Colonic mucosa (tissue), 4 donors: ENCODE results near the gene KAZALD1. TPM values are rescaled to one million over a fixed set of nuclear protein-coding genes. Genes with fewer than 3 reads are reported as not detected.

Source experiments
- DNase-seq: peaks from one replicate; pipeline ENCODE4 v3.0.0-alpha.2; 2020
- H3K27ac ChIP-seq: fragments of 200-600 bp; one replicate; pipeline ENCODE4 v1.8.0; 2021
- H3K27me3 ChIP-seq: fragments of 200-600 bp; one replicate; pipeline ENCODE4 v1.8.0; 2021
- H3K36me3 ChIP-seq: fragments of 200-600 bp; one replicate; pipeline ENCODE4 v1.8.0; 2021
- H3K4me1 ChIP-seq: fragments of 200-600 bp; one replicate; pipeline ENCODE4 v1.8.0; 2021; ENCODE audit warnings: mild to moderate bottlenecking
- H3K4me3 ChIP-seq: fragments of 200-600 bp; one replicate; pipeline ENCODE4 v1.8.0; 2021
- H3K9ac ChIP-seq, 2 donors: one replicate each; pipeline ENCODE4 v1.7.0; 2013; ENCODE audit warnings: control low read depth in 2 of 2, low read depth in 2 of 2, low read length in 2 of 2
- H3K9me3 ChIP-seq: fragments of 200-600 bp; one replicate; pipeline ENCODE4 v1.8.0; 2021
- intact Hi-C: fragments of 100-400 bp; cut with DNase I; formaldehyde crosslinking; loops from one replicate; pipeline ENCODE4 v1.14.1; 2022
- total RNA-seq, 2 donors: library from RNA; stranded (reverse); fragmentation: NEBNext Ultra II Directional in 1 of 2; extraction: Animal tissue kit (Norgen Biotek cat#: 25700) in 1 of 2; gene quantifications; one replicate each; pipeline ENCODE4 v1.2.1, GENCODE V29; 2021
- TF ChIP-seq, protein P1 (sequence below): fragments of 200-600 bp; IDR thresholded peaks from one replicate; pipeline ENCODE4 v1.8.0; 2022; ENCODE audit warnings: antibody characterized with exemption, mild to moderate bottlenecking
- donor health status: healthy.
- donor health status: DM: no; HTN: no; CAD: no.
- donor health status: DM: no; HTN: no; CAD: no.

KAZALD1 gene
- total RNA-seq, 2 donors from 2014 or later: 11.5 to 32.4 TPM

- Histone ChIP-seq H3K4me3 (no peak overlapping the region), H3K27me3 (no peaks in the 10 kb centered on the region), H3K4me1 (no peaks in the 10 kb centered on the region), H3K9me3 (no peaks in the 10 kb centered on the region), H3K36me3 (no peaks in the 10 kb centered on the region), H3K27ac (no peak overlapping the region), H3K9ac (no peak overlapping the region)
- no peak for DNase-seq
- intact Hi-C loops: no loop called here
- TF ChIP-seq, protein P1, sequence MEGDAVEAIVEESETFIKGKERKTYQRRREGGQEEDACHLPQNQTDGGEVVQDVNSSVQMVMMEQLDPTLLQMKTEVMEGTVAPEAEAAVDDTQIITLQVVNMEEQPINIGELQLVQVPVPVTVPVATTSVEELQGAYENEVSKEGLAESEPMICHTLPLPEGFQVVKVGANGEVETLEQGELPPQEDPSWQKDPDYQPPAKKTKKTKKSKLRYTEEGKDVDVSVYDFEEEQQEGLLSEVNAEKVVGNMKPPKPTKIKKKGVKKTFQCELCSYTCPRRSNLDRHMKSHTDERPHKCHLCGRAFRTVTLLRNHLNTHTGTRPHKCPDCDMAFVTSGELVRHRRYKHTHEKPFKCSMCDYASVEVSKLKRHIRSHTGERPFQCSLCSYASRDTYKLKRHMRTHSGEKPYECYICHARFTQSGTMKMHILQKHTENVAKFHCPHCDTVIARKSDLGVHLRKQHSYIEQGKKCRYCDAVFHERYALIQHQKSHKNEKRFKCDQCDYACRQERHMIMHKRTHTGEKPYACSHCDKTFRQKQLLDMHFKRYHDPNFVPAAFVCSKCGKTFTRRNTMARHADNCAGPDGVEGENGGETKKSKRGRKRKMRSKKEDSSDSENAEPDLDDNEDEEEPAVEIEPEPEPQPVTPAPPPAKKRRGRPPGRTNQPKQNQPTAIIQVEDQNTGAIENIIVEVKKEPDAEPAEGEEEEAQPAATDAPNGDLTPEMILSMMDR: no peak
Observed at GRCh38 chr10:101099901-101100300, 38.1 kb downstream of the KAZALD1 start.

GRCh38 chr10:101101372-101101881 lies 39.6 kb downstream of the KAZALD1 start:
- TF ChIP-seq, protein P1: no peak
- H3K27ac ChIP-seq: no peak overlapping the region
- H3K27me3 ChIP-seq: no peaks in the 10 kb centered on the region
- H3K36me3 ChIP-seq: no peaks in the 10 kb centered on the region
- DNase-seq: no peak
- H3K9ac ChIP-seq: no peak overlapping the region
- H3K9me3 ChIP-seq: no peaks in the 10 kb centered on the region
- no peak overlapping the region for H3K4me3 ChIP-seq
- intact Hi-C loops: no loop called here
- H3K4me1 ChIP-seq: no peaks in the 10 kb centered on the region

- DNase-seq: no peak
- Histone ChIP-seq H3K9ac (no peak overlapping the region), H3K27ac (no peak overlapping the region), H3K36me3 (no peaks in the 10 kb centered on the region), H3K27me3 (no peaks in the 10 kb centered on the region), H3K4me3 (no peak overlapping the region), H3K4me1 (no peaks in the 10 kb centered on the region), H3K9me3 (no peaks in the 10 kb centered on the region)
- intact Hi-C loops: no loop called here
- TF ChIP-seq, protein P1: no peak
Observed at GRCh38 chr10:101103430-101103829, 41.6 kb downstream of the KAZALD1 start.

GRCh38 chr10:101106351-101106750 lies 44.6 kb downstream of the KAZALD1 start:
- no peak overlapping the region for H3K9ac ChIP-seq

DNA sequence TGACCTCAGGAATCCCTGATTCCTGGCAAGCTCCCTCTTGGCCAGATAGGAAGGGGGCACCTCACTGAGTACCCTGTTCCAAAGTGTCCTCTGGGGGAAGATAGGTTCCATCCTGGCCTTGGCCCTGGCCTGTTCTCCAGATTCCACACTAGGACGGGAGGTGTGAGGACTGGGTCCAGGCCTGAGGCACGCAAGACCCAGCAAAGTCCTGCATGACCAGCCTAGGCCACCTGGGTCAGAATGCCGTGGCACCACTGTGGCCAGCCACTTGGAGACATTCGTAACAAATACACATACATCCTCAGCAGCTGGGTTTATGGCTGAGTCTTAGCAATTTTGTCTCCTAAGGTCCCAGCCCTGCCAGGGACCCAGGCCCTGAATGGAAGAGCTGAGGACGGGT lies 46.0 kb downstream of the KAZALD1 start:
- Histone ChIP-seq H3K4me1 (no peaks in the 10 kb centered on the region), H3K27ac (no peak overlapping the region), H3K27me3 (no peaks in the 10 kb centered on the region), H3K4me3 (no peak overlapping the region), H3K36me3 (no peaks in the 10 kb centered on the region), H3K9me3 (no peaks in the 10 kb centered on the region), H3K9ac (no peak overlapping the region)
- TF ChIP-seq, protein P1: no peak
- intact Hi-C loops: no loop called here
- no peak for DNase-seq

More at GRCh38 chr10:101106351-101106750, 44.6 kb downstream of the KAZALD1 start:
- intact Hi-C loops: no loop called here
- no peaks in the 10 kb centered on the region for H3K9me3 ChIP-seq
- H3K27me3 ChIP-seq: no peaks in the 10 kb centered on the region
- no peaks in the 10 kb centered on the region for H3K4me1 ChIP-seq
- no peak overlapping the region for H3K27ac ChIP-seq
- TF ChIP-seq, protein P1: no peak
- no peak for DNase-seq
- no peaks in the 10 kb centered on the region for H3K36me3 ChIP-seq
- no peak overlapping the region for H3K4me3 ChIP-seq
